Memory B cell (primary cell): ENCODE results near the gene BMP4.

Experiments used
- ATAC-seq: fragments of 150-1000 bp; cut with Tn5 transposase; 2 replicates; pipeline ENCODE4 v1.10.0; 2021; ENCODE audit warnings: low read depth, mild to moderate bottlenecking, moderate library complexity
- DNase-seq, 2 donors: peaks; one replicate each; pipeline ENCODE4 v3.0.0; 2022; ENCODE audit warnings: low spot score in 2 of 2
- H3K27ac Mint-ChIP-seq: one replicate; pipeline ENCODE4 v1.8.0; 2022; ENCODE audit warnings: mild to moderate bottlenecking, moderate library complexity, mixed read lengths
- H3K27me3 Mint-ChIP-seq: one replicate; pipeline ENCODE4 v1.8.0; 2022; ENCODE audit warnings: mixed read lengths
- H3K36me3 Mint-ChIP-seq: one replicate; pipeline ENCODE4 v1.8.0; 2022; ENCODE audit warnings: mild to moderate bottlenecking, mixed read lengths
- H3K4me1 Mint-ChIP-seq: one replicate; pipeline ENCODE4 v1.8.0; 2022; ENCODE audit warnings: mixed read lengths
- H3K4me3 Mint-ChIP-seq: one replicate; pipeline ENCODE4 v1.8.0; 2022; ENCODE audit warnings: mild to moderate bottlenecking, moderate library complexity, mixed read lengths
- H3K9me3 Mint-ChIP-seq: one replicate; pipeline ENCODE4 v1.8.0; 2022; ENCODE audit warnings: mixed read lengths

BMP4 gene

GRCh38 chr14:53916239-53916638, 40.4 kb downstream of the BMP4 start:
- ATAC-seq: no peak
- DNase-seq: no peak
- H3K4me3 Mint-ChIP-seq: no peak overlapping the region
- H3K36me3 Mint-ChIP-seq: peaks cover 1% of the 10 kb centered on the region
- peaks cover 6% of the 10 kb centered on the region for H3K9me3 Mint-ChIP-seq
- H3K27me3 Mint-ChIP-seq: peaks cover 3% of the 10 kb centered on the region
- H3K4me1 Mint-ChIP-seq: no peaks in the 10 kb centered on the region
- H3K27ac Mint-ChIP-seq: no peak overlapping the region

DNA sequence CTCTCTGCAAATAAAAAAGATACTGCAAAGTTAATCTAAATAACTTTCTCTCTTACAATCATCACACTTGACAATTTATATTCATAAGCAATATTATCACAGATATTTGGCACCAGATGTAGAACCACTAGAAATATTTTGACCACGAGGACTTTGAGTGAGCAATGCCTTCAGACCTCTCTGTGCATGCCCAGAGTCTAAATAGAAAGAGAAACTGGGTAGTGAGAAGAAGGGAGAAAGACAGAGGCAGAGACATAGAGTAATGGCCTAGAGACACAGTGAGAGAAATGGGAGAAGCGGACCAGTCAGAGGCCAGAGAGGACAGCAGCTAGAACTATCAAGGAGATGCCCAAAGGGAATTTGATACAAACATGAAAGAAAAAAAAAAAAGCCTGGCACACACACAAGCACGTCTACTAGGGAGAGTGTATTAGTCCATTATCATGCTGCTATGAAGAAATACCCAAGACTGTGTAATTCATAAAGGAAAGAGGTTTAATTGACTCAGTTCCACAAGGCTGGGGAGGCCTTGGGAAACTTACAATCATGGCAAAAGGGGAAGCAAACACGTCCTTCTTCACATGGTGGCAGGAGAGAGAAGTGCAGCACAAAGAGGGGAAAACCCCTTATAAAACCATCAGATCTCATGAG, 41.1 kb downstream of the BMP4 start:
- no peak overlapping the region for H3K4me3 Mint-ChIP-seq
- H3K4me1 Mint-ChIP-seq: no peaks in the 10 kb centered on the region
- H3K9me3 Mint-ChIP-seq: peaks cover 6% of the 10 kb centered on the region
- DNase-seq (no peak), ATAC-seq (no peak)
- peaks cover 3% of the 10 kb centered on the region for H3K27me3 Mint-ChIP-seq
- no peak overlapping the region for H3K27ac Mint-ChIP-seq
- peaks cover 1% of the 10 kb centered on the region for H3K36me3 Mint-ChIP-seq

GRCh38 chr14:53912021-53912420, 44.6 kb downstream of the BMP4 start:
- Mint-ChIP-seq H3K9me3 (peaks cover 6% of the 10 kb centered on the region), H3K4me1 (no peaks in the 10 kb centered on the region), H3K4me3 (no peak overlapping the region), H3K27ac (no peak overlapping the region), H3K36me3 (peaks cover 1% of the 10 kb centered on the region), H3K27me3 (peaks cover 2% of the 10 kb centered on the region)
- no peak for ATAC-seq
- DNase-seq: no peak

- peaks cover 6% of the 10 kb centered on the region for H3K9me3 Mint-ChIP-seq
- ATAC-seq (no peak), DNase-seq (no peak)
- no peak overlapping the region for H3K4me3 Mint-ChIP-seq
- H3K27ac Mint-ChIP-seq: no peak overlapping the region
- H3K27me3 Mint-ChIP-seq: peaks cover 5% of the 10 kb centered on the region
- H3K36me3 Mint-ChIP-seq: no peaks in the 10 kb centered on the region
- H3K4me1 Mint-ChIP-seq: no peaks in the 10 kb centered on the region
These were observed 48.2 kb downstream of the BMP4 start for GRCh38 chr14:53908416-53908815.

DNA sequence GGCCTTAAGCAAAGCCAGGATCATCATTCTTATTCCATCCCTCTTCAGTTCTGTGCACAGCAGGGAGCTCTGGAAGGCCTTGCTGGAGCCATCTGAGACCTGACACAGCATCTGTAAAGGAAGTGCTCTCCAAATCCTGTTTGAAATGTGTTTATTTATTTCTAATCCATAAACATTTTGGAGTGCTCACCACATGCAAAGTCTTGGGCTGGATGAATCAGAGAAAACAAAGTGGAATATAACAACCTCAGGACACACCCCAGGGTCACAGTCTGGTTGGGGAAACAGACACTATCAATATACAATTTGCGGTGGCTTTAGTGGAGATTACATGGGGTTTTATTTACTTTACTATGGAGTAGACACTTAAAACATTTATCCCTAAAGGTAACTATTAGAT, 54.3 kb downstream of the BMP4 start:
- Mint-ChIP-seq H3K4me3 (no peak overlapping the region), H3K27me3 (peaks cover 13% of the 10 kb centered on the region), H3K36me3 (no peaks in the 10 kb centered on the region), H3K4me1 (no peaks in the 10 kb centered on the region), H3K9me3 (peaks cover 7% of the 10 kb centered on the region), H3K27ac (no peak overlapping the region)
- DNase-seq (no peak), ATAC-seq (no peak)

DNA sequence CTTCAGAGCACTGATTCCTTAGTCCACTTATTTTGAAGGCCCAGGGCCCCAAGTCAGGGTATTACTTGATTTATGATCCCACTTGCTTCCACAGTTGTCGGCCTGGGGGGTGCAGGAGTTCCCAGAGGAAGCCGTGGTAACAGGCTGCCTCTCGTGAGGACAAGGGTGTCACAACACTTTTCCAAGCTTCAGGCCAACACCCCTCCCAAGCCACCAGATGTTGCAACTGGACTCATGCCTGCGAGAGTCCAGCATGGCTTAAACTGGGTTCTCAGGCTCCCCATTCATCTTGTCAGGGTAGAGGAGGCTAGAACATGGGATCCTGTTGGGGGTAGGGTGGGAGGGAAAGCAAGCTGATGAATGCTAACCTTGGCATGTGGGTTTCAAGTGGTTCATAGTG, 56.1 kb downstream of the BMP4 start:
- no peaks in the 10 kb centered on the region for H3K36me3 Mint-ChIP-seq
- H3K9me3 Mint-ChIP-seq: peaks cover 6% of the 10 kb centered on the region
- DNase-seq: no peak
- H3K4me1 Mint-ChIP-seq: no peaks in the 10 kb centered on the region
- H3K27me3 Mint-ChIP-seq: peaks cover 14% of the 10 kb centered on the region
- H3K27ac Mint-ChIP-seq: no peak overlapping the region
- no peak overlapping the region for H3K4me3 Mint-ChIP-seq
- ATAC-seq: no peak
